ENCODE results near the gene EIF4A3. TPM values are rescaled to one million over a fixed set of nuclear protein-coding genes. Genes with fewer than 3 reads are reported as not detected.

EIF4A3 gene
- total RNA-seq, 1 donor from 2014 or later = 176 TPM

DNA sequence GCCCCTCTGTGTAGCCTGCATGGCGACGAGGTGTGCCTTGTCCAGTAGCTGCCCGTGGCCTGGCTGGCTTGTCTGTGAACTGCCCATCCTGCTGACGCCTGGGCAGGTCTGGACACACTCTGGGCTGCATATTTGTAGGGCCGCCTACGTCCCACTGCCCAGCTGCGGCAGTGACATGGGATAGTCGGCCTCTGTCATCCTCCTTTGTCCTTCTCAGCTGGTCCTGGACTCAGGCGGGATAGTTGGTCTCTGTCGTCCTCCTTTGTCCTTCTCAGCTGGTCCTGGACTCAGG, 37.4 kb upstream of the EIF4A3 start:
- DNase-seq (ENCODE audit: low read depth) (no peak), FAIRE-seq (no peak)
- no peak overlapping the region for H3K4me3 ChIP-seq (ENCODE audit: low read depth, low read length)
- no peaks in the 10 kb centered on the region for H3K36me3 ChIP-seq (ENCODE audit: control insufficient read depth, insufficient read depth, low read length)
- TF ChIP-seq, protein P1, sequence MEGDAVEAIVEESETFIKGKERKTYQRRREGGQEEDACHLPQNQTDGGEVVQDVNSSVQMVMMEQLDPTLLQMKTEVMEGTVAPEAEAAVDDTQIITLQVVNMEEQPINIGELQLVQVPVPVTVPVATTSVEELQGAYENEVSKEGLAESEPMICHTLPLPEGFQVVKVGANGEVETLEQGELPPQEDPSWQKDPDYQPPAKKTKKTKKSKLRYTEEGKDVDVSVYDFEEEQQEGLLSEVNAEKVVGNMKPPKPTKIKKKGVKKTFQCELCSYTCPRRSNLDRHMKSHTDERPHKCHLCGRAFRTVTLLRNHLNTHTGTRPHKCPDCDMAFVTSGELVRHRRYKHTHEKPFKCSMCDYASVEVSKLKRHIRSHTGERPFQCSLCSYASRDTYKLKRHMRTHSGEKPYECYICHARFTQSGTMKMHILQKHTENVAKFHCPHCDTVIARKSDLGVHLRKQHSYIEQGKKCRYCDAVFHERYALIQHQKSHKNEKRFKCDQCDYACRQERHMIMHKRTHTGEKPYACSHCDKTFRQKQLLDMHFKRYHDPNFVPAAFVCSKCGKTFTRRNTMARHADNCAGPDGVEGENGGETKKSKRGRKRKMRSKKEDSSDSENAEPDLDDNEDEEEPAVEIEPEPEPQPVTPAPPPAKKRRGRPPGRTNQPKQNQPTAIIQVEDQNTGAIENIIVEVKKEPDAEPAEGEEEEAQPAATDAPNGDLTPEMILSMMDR (IDR thresholded peaks at IDR 0.05; ENCODE audit: insufficient read depth, low read length, severe bottlenecking) = no peak
- H3K27me3 ChIP-seq (ENCODE audit: control insufficient read depth, insufficient read depth, low read length) = no peaks in the 10 kb centered on the region

DNA sequence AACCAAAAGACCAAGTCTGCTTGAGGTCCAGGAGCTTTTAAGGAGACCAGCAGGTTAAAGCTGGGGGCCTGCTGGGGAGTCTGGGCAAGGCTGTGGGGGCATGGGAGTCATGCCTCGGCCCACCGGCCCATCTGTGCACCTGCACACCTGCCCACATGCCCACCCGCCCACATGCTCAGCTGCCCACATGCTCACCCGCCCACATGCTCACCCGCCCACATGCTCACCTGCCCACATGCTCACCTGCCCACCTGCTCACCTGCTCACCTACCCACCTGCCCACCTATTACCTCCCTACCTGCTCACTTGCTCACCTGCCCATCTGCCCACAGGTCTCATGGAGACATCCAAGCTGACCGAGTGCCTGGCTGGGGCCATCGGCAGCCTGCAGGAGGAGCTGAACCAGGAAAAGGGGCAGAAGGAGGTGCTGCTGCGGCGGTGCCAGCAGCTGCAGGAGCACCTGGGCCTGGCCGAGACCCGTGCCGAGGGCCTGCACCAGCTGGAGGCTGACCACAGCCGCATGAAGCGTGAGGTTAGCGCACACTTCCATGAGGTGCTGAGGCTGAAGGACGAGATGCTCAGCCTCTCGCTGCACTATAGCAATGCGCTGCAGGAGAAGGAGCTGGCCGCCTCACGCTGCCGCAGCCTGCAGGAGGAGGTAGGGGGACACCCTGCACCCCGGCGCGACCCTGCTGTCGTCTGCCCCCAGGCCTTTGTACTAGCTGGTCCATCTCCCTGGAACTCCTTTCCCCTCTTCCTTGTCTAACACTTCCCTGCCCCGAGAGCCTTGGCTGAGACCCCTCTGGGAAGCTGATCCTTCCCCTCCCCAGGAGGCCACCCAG, 36.9 kb upstream of the EIF4A3 start:
- no peak for FAIRE-seq
- no peak for DNase-seq (ENCODE audit: low read depth)
- H3K36me3 ChIP-seq (ENCODE audit: control insufficient read depth, insufficient read depth, low read length) = no peaks in the 10 kb centered on the region
- H3K4me3 ChIP-seq (ENCODE audit: low read depth, low read length) = no peak overlapping the region
- no peaks in the 10 kb centered on the region for H3K27me3 ChIP-seq (ENCODE audit: control insufficient read depth, insufficient read depth, low read length)
- TF ChIP-seq, protein P1 (IDR thresholded peaks at IDR 0.05; ENCODE audit: insufficient read depth, low read length, severe bottlenecking) = no peak

DNA sequence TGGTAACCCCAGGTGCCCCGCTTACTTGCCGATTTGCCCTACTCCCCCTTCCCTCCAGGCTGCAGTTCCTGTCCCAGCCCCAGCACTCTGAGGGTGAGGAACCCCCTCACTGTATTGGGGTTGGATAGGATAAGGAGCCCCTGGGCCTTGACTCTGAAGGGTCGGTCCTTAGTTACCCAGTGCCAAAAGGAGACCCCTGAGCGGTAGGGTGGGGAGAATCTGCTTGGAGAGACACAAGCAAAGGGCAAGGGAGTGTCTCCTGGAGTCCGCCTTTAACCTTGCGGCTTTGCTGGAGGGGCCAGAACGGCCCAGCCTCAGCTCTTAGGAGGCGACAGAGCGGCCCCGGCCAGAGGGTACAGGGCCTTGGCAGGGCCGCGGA, 35.9 kb upstream of the EIF4A3 start:
- TF ChIP-seq, protein P1 (IDR thresholded peaks at IDR 0.05; ENCODE audit: insufficient read depth, low read length, severe bottlenecking) = no peak
- H3K27me3 ChIP-seq (ENCODE audit: control insufficient read depth, insufficient read depth, low read length) = no peaks in the 10 kb centered on the region
- no peak for FAIRE-seq

DNA sequence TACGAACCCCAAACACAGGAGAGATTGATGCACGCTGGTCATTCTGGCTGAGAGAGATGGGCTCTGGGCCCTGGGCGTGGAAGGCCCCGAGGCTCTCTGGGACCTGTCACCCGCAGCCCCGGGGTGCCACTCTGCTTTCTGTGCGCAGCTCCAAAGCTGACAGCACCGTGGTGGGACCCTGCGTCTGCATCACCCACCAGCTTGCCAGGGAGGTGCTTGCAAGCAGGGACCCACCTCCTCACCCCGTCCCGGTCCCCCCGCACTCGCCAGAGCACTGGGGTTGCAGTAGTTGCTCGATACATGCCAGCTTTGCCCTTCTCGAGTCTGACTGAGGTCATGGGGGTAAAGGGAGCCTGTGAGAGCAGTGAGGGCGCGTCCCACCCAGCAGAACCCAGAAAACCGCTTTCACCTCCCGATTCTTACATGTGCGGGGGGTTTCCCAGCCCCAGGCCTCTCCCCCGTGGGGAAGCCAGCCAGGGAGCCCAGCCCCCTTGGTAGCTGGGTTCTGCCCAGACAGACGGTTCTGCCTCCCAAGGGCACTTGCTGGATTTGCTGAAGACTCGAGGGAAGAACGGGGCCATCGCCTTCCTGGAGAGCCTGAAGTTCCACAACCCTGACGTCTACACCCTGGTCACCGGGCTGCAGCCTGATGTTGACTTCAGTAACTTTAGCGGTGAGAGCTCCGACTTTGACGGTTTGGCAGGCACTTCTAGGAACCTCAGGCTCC, 35.4 kb upstream of the EIF4A3 start:
- no peak overlapping the region for H3K4me3 ChIP-seq (ENCODE audit: low read depth, low read length)
- H3K36me3 ChIP-seq (ENCODE audit: control insufficient read depth, insufficient read depth, low read length) = no peaks in the 10 kb centered on the region
- no peaks in the 10 kb centered on the region for H3K27me3 ChIP-seq (ENCODE audit: control insufficient read depth, insufficient read depth, low read length)
- TF ChIP-seq, protein P1 (IDR thresholded peaks at IDR 0.05; ENCODE audit: insufficient read depth, low read length, severe bottlenecking) = no peak
- DNase-seq (ENCODE audit: low read depth) (no peak), FAIRE-seq (no peak)

More for the DNA sequence above, 35.9 kb upstream of the EIF4A3 start:
- DNase-seq (ENCODE audit: low read depth) = no peak
- Histone ChIP-seq H3K36me3 (ENCODE audit: control insufficient read depth, insufficient read depth, low read length) (no peaks in the 10 kb centered on the region), H3K4me3 (ENCODE audit: low read depth, low read length) (no peak overlapping the region)

DNA sequence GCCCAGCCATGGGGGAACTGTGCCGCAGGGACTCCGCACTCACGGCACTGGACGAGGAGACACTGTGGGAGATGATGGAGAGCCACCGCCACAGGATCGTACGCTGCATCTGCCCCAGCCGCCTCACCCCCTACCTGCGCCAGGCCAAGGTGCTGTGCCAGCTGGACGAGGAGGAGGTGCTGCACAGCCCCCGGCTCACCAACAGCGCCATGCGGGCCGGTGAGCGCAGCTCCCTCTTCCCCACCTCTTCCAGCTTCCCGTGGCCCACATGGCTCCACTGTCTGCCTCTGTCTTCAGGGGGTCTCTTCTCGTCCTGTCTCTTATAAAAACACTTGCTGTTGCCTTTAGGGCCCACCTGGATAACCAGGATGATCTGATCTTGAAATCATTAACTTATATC, 34.5 kb upstream of the EIF4A3 start:
- H3K4me3 ChIP-seq (ENCODE audit: low read depth, low read length) = no peak overlapping the region
- H3K27me3 ChIP-seq (ENCODE audit: control insufficient read depth, insufficient read depth, low read length) = no peaks in the 10 kb centered on the region
- TF ChIP-seq, protein P1 (IDR thresholded peaks at IDR 0.05; ENCODE audit: insufficient read depth, low read length, severe bottlenecking) = no peak
- no peak for FAIRE-seq
- no peaks in the 10 kb centered on the region for H3K36me3 ChIP-seq (ENCODE audit: control insufficient read depth, insufficient read depth, low read length)
- no peak for DNase-seq (ENCODE audit: low read depth)
